NT2/D1 (cell line): ENCODE measurements around the gene TMEM51.

Experiments
- SUZ12 ChIP-seq: IDR thresholded peaks from 2 replicates; pipeline ENCODE4 v1.6.1; 2011; ENCODE audit not compliant: insufficient read length, insufficient read depth; ENCODE audit errors: extremely low read depth
- YY1 ChIP-seq: IDR thresholded peaks from 2 replicates; pipeline ENCODE4 v1.6.1; 2011; ENCODE audit not compliant: insufficient read length, insufficient read depth

GRCh38 chr1:15205586-15206346 is 52.2 kb downstream of the TMEM51 start:
- TF ChIP-seq YY1 (no peak), SUZ12 (no peak)
